HG03575 (cell line): Measurements from ENCODE around the gene CIB2.

Experiments used
- ATAC-seq: cut with Tn5 transposase; IDR thresholded peaks from one replicate; pipeline ENCODE4 v1.9.1; 2021; ENCODE audit not compliant: unreplicated experiment, insufficient number of reproducible peaks, low FRiP score; ENCODE audit errors: extremely low read depth

CIB2 gene

DNA sequence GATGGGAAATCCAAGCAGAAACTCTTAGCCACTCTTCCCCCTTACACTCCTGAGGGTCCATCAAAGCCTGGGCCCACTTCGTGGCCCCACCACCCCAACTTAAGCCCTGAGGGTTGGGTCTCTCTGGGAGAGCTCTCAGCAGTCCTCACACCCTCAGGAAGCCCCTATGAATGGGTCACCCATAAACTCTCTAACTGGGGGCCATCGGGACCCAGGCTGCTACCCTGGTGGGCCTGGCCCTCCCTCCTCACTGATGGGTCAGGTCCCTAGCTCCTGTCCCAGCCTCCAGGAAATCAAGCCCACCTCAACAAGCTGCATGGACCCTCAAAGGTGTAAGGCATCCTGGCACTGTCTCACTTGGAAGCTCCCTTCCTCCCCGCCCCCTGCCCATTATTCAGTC is 19.5 kb downstream of the CIB2 start:
- no peak for ATAC-seq

DNA sequence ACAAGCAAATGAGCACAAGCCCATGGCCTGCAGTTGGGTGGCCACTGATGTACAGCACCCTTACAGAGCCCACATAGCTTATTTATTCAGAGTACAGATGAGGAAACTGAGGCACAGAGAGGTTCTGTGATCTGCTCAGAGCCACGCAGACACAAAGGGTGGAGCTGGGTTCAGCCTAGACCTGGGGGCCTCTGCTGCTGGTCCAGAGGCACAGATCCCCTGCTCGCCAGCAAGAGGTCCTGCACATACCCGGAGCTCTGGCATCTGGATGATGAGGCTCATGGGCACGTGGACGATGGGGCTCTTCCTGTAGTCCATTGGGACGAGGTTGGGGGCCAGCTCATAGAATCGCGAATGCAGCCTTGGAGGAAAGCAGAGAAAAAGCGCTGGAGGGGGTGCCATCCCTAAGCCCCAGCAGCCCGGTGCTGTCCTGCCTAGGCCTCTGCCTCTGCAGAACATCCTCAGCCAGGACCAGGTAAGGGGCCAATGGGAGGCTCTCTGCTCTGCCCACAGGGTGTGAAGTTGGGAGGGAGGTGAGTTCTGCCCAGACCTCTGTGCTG is 20.2 kb downstream of the CIB2 start:
- ATAC-seq: no peak

DNA sequence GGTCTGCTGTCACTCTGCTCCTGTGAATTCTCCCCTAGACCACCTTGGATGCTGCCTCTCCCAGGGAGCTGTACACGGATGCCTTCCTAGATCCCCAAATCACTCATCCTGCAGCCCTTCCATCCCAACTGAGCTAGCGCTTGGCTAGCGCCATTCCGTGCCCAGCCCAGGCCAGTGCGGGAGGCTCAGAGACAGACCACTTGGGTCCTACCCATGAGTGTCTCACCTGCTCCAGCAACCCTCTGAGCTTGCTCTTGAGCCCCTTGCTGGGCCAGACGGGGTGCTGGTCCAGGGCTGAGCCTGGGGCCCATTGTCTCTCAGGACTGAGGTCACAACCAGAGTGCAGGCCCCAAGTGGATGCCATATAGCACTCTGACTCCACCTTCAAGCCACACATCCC is 21.1 kb downstream of the CIB2 start:
- ATAC-seq: no peak

DNA sequence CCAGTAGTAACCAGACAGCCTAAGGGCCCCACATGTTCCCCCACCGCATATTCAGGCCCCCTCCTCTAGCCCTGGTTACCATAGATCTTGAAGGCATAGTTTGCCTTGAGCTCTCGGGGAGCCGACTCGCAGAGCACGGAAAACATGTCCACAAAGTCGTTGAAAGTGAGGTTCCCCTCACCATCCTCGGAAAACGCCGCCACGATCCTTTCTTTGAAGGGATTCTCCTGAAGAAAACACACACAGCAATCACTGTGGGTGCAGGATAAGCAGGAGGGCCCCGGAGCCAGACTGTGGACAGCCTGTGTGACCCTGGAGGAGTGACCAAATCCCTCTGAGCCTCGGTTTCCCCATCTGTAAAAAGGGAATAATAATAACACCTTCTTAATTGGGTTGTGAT is 22.1 kb downstream of the CIB2 start:
- no peak for ATAC-seq

DNA sequence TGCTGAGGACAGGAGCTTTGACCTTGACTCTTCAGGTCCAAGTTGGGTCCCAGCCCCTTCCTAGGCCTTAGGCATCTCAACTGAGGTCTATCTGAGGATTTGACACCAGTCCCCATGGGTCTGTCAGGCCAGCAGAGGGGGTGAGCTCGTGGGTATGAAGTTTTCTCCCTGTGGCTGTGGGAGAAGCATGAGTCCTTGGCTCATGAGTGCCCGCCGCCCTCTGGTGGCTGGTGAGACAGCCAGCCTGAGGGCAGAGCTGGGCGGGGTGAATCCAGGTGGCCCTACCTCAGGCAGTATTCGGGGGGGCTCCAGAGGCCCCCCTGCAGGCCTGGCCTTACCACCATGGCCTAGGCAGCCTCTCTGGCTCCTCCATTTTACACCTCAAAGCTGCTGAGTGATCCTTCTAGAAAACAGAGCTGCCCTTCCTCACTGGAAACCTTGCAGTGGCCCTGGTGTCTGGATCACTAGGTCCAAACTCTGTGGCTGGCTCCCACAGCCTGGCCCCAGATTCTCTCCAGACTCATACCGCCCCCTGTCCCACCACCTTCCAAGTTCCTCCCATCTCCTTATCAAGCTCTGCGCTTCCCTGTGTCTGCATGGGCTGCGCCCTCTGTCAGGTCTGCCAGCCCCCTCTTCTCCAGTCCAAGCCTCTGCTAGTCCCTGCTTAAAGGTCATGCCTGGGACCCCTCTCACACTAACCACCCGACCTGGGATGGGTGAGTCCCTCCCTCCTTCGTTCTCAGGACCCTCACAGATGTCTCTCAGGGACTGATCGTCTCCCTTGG is 22.8 kb downstream of the CIB2 start:
- ATAC-seq: no peak

DNA sequence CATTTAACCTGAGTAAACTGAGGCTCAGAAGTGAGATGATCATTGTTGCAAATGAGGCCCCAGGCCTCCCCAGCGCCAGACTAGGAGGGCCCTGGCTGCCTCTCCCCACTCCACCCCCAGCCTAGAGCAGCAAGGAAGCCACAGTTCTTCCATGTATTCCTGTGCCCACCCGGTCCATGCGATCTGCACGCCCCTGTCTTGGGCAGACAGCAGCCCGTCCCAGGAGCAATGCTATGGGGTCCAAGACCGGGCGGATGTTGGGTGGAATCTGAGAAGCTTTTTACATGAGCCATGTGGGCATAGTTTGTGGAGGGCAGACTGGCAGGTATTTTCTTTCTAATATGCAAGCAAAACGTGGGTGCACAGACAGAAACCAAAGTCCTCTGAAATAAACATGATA is 23.8 kb downstream of the CIB2 start:
- no peak for ATAC-seq

DNA sequence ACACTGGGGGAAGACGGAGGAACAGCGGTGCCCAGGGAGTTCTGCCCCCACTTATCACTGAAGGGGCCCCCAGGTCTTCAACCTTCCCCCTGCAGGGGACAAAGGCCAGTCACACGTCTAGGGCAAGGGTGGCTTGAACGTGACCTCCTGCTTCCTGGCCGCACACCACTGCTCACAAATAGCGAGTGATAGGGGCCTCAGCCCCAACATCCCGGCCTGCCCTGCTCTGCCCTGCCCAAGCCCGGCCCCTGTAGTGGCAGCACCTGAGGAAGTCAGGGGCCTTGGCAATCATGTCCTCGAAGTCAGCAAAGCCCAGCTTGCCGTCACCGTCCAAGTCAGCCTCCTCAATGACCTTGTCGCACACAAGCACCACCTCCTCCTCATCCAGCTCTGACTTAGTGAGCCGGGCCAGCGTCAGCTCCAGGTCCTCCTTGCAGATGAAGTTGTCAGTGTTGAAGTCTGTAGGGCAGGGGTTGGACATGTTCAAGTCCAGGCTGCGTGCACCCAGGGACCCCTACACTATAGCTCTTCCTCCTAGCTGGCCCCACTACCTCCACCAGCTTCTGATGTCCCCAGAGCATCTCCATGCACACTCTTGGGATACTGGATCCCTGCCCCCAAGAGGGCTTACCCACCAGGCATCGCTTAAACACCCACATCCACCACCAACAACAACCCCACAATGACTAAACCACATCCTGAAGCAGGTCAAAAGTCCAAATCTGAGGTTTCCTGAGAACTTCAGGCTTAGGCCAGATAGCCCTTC is 25.6 kb downstream of the CIB2 start:
- no peak for ATAC-seq

DNA sequence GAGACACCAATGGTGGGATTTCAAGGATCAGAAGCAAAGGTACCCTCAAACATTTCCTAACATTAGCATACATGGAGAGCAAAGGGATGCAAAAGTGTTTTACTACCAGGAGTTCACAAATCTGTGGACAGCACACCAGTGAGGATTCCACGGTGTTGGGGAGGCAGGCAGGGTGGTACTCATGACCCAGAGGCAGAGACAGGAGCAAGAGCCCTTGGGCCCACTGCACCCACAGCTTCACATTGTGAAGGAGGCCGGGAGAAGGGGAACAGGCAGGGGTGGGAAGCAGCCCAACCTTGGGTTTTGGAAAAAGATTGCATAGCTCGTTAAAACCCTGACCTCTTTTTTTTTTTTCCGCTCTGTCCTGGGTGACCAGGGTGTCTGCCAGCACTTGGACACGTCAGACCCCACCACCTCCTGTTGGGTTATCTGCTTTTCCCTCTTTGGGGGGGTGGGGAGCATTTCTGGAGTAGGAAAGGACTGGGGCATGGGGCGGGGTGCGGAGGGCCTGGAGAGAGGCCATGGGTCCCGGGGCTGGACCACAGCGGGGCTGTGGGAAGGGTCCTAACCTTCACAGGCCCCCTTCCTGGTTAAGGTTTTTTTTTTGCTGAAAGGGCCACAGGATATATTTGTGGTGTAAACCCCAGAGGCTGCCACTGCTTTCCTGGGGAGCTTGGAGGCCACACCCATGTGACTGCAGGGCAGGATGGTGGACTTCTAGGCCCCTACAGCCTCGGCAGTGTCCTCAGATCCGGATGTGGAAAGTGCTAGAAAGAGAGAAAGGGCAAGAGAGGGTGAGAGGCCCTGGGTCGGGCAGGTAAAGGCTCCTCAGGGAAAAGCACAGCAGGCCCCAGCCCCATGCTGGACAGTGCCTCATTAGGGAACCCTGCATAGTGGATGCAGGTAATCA is 26.4 kb downstream of the CIB2 start:
- ATAC-seq: no peak

DNA sequence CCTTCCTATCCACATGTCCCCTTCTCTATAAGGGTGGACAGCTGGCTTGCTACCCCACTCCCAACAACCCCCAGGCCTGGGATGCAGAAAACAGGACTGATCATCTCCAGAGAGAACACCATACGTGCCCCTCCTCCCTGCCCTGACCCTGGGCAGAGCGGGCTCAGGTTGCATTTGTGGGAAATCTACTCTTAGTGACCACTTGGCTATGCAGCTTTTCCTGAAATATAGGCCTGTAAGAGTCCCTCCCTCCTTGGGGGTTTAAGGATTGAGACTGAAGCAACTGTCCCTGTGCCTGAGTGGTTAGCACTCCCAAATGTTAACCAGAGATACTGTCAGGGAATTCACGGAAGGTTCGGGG is 27.1 kb downstream of the CIB2 start:
- ATAC-seq: no peak

DNA sequence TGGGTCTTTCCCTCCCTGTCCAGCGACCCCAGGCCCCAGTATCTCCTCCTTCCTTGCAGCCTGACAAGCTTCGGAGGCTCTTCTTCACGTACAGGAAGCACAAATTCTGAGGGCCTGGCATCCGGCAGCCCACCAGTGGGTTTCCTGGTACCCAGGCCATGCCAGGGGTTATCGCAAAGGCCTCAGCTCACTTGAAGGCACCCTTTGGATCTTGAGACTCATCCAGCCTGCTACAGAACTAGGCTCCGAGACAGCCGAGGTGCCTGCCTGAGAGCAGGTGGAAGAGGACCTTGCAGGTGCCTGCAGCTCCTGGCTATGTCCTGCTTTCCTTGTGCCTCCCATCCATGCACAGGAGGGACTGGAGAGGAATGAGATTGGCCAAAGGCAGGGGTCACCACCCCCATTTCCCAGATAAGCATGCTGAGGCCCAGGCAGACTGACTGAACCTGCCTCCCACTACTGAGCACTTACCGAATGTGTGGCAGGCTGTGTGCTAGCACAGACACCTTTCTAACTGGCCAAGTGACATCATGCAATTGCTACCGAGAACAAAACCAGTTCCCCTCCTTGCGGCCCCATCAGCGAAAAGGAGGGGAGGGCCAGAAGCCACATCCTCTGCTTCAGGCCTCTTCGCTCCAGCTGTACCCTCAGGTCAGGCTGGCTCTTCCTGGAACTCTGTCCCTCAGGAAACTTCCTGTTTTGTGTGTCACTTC is 27.7 kb downstream of the CIB2 start:
- no peak for ATAC-seq

DNA sequence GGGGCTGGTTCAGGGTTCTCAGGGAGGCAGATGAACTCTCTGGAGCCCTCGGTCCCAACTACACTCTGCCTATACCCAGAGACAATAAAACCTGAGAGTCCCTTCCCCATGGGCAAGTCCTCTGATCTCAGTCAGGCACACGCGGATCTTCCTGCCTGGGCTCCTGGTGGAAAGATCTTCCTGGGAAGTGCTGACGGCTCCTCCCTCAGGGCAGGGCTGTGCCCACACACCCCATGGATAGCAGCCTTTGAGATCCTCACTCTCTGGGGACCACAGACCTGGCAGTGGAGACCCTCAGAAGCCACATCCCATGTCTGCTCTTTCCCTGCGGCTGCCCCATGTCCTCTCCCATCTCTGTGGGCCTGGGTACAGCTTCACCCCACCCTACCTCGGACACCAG is 28.5 kb downstream of the CIB2 start:
- ATAC-seq: no peak

DNA sequence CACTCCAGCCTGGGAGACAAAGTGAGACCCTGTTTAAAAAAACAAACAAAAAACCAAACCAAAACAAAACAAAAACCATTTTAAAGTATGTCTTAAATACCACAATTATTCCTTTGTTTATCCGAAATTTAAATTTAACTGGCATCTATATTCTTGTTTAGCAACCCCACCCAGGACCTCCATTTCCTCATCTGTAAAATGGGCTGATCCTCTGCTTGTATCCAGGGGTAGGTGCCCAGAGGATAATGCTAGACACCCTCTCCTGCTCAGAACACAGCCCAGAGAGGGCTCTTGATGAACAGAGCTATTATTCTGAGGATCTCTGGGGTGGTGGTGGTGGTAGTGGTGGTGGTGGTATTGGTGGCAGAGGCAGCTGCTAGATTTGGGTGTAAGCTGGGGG is 29.0 kb downstream of the CIB2 start:
- no peak for ATAC-seq

DNA sequence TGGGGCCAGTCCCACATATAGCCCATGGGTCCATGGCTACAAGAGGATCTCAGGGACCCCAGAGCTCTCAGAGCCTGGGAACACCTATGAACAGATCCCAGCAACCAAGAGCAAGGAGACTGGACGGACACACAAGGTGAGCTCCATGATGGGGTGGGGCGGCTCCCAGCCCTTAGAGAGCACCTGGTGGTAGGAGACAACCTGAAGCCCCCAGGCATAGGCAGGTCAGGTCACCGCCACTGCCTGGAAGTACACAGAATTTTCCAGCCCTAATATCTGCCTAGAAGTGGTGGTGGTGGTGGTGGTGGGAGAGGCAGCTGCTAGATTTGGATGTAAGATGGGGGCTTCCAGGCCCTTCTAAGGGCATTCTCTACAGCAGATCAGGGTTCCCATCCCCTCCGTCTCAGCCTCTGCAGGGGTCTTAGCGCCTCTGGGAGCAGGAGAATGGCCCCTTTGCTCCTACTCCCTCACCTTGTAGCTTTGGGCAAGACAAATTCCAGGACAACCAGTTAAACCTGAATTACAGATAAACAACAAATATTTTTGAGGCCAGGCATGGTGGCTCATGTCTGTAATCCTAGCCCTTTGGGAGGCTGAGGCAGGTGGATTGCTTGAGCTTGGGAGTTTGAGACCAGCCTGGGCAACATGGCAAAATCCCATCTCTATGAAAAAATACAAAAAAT is 29.7 kb downstream of the CIB2 start:
- ATAC-seq: no peak

DNA sequence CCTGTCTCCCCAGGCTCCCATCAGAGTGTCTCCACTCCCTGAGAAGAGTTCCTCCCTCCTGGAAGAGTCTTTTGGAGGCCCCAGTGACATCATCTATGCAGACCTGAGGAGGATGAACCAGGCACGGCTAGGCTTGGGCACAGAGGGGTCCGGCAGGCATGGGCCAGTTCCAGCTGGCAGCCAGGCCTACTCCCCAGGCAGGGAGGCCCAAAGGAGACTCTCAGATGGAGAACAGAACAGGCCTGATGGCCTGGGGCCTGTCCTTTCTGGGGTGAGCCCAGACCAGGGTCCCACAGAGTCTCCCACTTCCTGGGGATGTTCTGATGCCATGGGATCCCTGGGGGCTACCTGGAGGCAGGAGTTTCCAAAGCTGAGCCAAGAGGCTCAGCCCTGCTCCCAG is 30.4 kb downstream of the CIB2 start:
- no peak for ATAC-seq

DNA sequence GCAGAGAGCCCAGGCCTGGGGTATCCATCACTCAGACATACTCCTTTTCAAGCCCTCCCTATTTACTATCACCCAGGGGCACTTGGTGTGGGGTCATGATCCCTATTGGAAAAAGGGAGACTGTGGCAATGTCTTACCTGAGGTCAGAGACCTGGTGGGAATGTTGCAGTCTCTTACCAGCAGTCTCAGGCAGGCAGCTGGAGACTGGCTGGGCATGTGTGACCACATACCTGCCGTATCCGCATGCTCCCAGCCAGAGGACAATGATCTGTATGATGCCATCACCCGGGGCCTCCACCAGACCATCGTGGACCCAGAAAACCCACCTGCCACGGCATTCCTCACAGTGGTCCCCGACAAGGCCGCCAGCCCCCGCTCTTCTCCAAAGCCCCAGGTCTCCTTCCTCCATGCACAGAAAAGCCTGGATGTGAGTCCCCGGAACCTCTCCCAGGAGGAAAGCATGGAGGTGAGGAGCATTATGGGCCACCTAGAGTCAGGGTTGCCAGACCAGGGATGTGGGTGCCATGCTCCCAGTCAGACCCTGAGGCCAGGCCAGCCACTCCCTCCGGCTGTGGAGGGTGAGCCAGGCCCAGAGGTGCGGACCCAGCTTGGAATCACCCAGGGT is 33.0 kb downstream of the CIB2 start:
- no peak for ATAC-seq

DNA sequence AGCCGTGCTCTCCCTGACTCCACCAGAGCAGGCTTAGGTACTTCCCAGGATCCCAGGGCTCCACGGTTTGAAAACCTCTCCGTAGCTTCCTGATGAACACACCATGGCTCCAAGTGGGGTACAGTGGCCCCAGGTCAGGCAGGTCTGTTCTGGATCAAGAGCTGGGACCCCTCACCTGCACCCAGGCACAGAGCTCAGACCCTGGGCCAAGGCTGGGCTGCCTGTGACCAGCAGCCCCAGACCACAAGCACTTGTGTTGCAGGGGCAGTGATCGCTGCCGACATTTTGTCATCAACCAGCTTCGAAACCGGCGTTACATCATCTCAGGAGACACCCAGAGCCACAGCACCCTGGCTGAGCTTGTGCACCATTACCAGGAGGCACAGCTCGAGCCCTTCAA is 33.6 kb downstream of the CIB2 start:
- ATAC-seq: no peak

DNA sequence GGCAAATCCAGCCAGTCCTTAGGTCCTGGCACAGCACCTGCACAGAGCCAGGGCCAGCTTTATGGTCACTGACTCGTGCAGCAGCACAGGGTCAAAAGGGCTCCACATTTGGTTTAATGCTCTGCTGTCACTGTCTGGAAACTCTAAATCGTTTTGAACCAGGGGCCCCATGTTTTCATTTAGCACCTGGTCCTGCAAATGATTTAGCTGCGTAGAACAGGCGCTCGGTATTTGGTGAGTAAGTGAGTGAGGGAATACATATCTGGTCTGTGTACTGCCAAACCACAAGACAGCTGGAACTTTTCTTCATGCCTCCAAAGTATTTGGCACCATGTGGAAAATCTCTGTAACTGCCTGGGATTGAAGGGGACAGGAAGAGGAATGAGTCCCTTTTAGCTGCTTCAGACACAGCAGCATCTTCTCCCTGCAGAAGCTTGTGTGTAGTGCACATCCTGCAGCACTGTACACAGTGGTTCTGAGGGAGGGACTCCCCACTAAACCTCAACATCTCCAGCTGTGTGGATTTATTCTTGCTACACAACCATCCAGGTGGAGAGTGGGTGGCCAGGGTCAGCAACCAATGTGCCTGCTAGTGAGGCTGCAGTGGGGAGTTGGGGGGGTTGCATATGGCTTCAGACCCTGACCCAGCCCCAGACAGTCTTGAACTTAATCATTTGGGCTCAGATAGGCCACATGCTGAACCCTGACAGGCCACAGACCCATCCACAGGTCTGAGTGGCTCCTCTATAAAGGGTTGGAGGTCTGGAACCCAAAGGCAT is 37.8 kb downstream of the CIB2 start:
- no peak for ATAC-seq
